ENCODE data around the gene CHST15. TPM values are rescaled to one million over a fixed set of nuclear protein-coding genes. Genes with fewer than 3 reads are reported as not detected.
A peak's percentile ranks its signal among the peaks of the same experiment; 100 is the strongest.

CHST15 gene
- total and polyA plus RNA-seq, 4 donors: 2.9 to 16.5 (median 6.4) TPM

GRCh38 chr10:124063750-124064603, 29.4 kb downstream of the CHST15 start:
- WGBS: 63% methylated on average over 18 of the region's 18 CpGs
- H3K36me3 ChIP-seq (ENCODE audit: control insufficient read depth in 4 of 4, insufficient read depth in 3 of 4, low read depth in 1 of 4, low read length in 3 of 4): no peaks in the 10 kb centered on the region
- H3K4me1 ChIP-seq (ENCODE audit: control insufficient read depth in 4 of 4, insufficient read depth in 4 of 4, low read length in 3 of 4): peaks cover 0 to 7% (median 3%) of the 10 kb centered on the region in 4 donors
- no peaks in the 10 kb centered on the region for H3K9me3 ChIP-seq (ENCODE audit: control insufficient read depth in 4 of 4, low read length in 3 of 4)
- no peaks in the 10 kb centered on the region for H3K27me3 ChIP-seq (ENCODE audit: control insufficient read depth in 4 of 4, insufficient read depth in 4 of 4, low read length in 3 of 4)
- H3K4me3 ChIP-seq (ENCODE audit: low read depth in 1 of 3, low read length in 3 of 3): no peak overlapping the region
- no peak for DNase-seq (ENCODE audit: low spot score)
- H3K9ac ChIP-seq (ENCODE audit: low read depth in 1 of 2, low read length in 2 of 2): no peak overlapping the region
- H3K27ac ChIP-seq (ENCODE audit: low read depth in 1 of 2, low read length in 2 of 2): peak overlapping the region; percentile 10 to 82
- TF ChIP-seq FOXA2 (IDR thresholded peaks at IDR 0.05): no peak
- no peak for TF ChIP-seq ZBTB33 (IDR thresholded peaks at IDR 0.05)
- TF ChIP-seq YY1 (IDR thresholded peaks at IDR 0.05): no peak
- TF ChIP-seq NR2F2 (IDR thresholded peaks at IDR 0.05): peak; percentile 58
- no peak for TF ChIP-seq EGR1 (IDR thresholded peaks at IDR 0.05; ENCODE audit: low read depth in 2 of 2)
- no peak for TF ChIP-seq RXRA (IDR thresholded peaks at IDR 0.05)
- TF ChIP-seq GABPA (IDR thresholded peaks at IDR 0.05 in 1 of 2, conservative IDR thresholded peaks at IDR 0.05 in 1 of 2): no peak
- no peak for TF ChIP-seq REST (IDR thresholded peaks at IDR 0.05)
- no peak for TF ChIP-seq ATF3 (IDR thresholded peaks at IDR 0.05)
- TF ChIP-seq JUND (IDR thresholded peaks at IDR 0.05): peak in 1 of 2 donors; percentile 15
- TF ChIP-seq HNF4A (conservative IDR thresholded peaks at IDR 0.05): peak in 1 of 2 donors; percentile 6

GRCh38 chr10:124062390-124062789, 31.0 kb downstream of the CHST15 start:
- H3K27me3 ChIP-seq (ENCODE audit: control insufficient read depth in 4 of 4, insufficient read depth in 4 of 4, low read length in 3 of 4): no peaks in the 10 kb centered on the region
- H3K27ac ChIP-seq (ENCODE audit: low read depth in 1 of 2, low read length in 2 of 2): peak overlapping the region; percentile 9 to 27
- H3K9me3 ChIP-seq (ENCODE audit: control insufficient read depth in 4 of 4, low read length in 3 of 4): no peaks in the 10 kb centered on the region
- H3K36me3 ChIP-seq (ENCODE audit: control insufficient read depth in 4 of 4, insufficient read depth in 3 of 4, low read depth in 1 of 4, low read length in 3 of 4): no peaks in the 10 kb centered on the region
- H3K9ac ChIP-seq (ENCODE audit: low read depth in 1 of 2, low read length in 2 of 2): no peak overlapping the region
- WGBS: 42% methylated on average over 15 of the region's 15 CpGs
- DNase-seq (ENCODE audit: low spot score): no peak
- no peak overlapping the region for H3K4me3 ChIP-seq (ENCODE audit: low read depth in 1 of 3, low read length in 3 of 3)
- peak in 1 of 2 donors; percentile 32 for TF ChIP-seq HNF4A (conservative IDR thresholded peaks at IDR 0.05)
- no peak for TF ChIP-seq TAF1 (conservative IDR thresholded peaks at IDR 0.05)
- H3K4me1 ChIP-seq (ENCODE audit: control insufficient read depth in 4 of 4, insufficient read depth in 4 of 4, low read length in 3 of 4): peaks cover 0 to 7% (median 3%) of the 10 kb centered on the region in 4 donors
